H9 (cell line): Measurements from ENCODE around the gene CHTOP. TPM values are rescaled to one million over a fixed set of nuclear protein-coding genes. Genes with fewer than 3 reads are reported as not detected.

ENCODE experiments used
- DNase-seq: peaks from one replicate; pipeline ENCODE4 v3.0.0-alpha.2; 2017
- H2AFZ ChIP-seq: one replicate; pipeline ENCODE4 v1.6.1; 2013; ENCODE audit warnings: mild to moderate bottlenecking, low read length, control low read depth, moderate library complexity
- H2AK5ac ChIP-seq: 2 replicates; pipeline ENCODE4 v1.6.1; 2013; ENCODE audit warnings: low read length, control low read depth, mixed read lengths; ENCODE audit not compliant: insufficient read length
- H2BK120ac ChIP-seq: one replicate; pipeline ENCODE4 v1.6.1; 2013; ENCODE audit warnings: low read depth, mild to moderate bottlenecking, low read length, control low read depth, inconsistent platforms; ENCODE audit not compliant: poor library complexity, severe bottlenecking
- H2BK12ac ChIP-seq: 2 replicates; pipeline ENCODE4 v1.6.1; 2013; ENCODE audit warnings: low read length, control low read depth, mixed read lengths, low read depth; ENCODE audit not compliant: insufficient read length
- H2BK15ac ChIP-seq: 2 replicates; pipeline ENCODE4 v1.6.1; 2013; ENCODE audit warnings: low read depth, low read length, control low read depth
- H2BK20ac ChIP-seq: one replicate; pipeline ENCODE4 v1.6.1; 2013; ENCODE audit warnings: low read depth, mild to moderate bottlenecking, low read length, control low read depth, inconsistent platforms; ENCODE audit not compliant: poor library complexity, severe bottlenecking
- H2BK5ac ChIP-seq: 2 replicates; pipeline ENCODE4 v1.6.1; 2013; ENCODE audit warnings: low read length, control low read depth, mixed read lengths; ENCODE audit not compliant: insufficient read length
- H3K14ac ChIP-seq: 2 replicates; pipeline ENCODE4 v1.6.1; 2013; ENCODE audit warnings: low read length, control low read depth; ENCODE audit not compliant: insufficient read depth
- H3K18ac ChIP-seq: 2 replicates; pipeline ENCODE4 v1.6.1; 2013; ENCODE audit warnings: low read depth, mild to moderate bottlenecking, mixed read lengths, low read length, control low read depth; ENCODE audit not compliant: insufficient read length
- H3K23ac ChIP-seq: 2 replicates; pipeline ENCODE4 v1.6.1; 2013; ENCODE audit warnings: low read length, control low read depth, mixed read lengths, low read depth; ENCODE audit not compliant: insufficient read length
- H3K23me2 ChIP-seq: 2 replicates; pipeline ENCODE4 v1.6.1; 2013; ENCODE audit warnings: low read depth, mild to moderate bottlenecking, mixed read lengths, low read length, control low read depth; ENCODE audit not compliant: insufficient read length, poor library complexity, severe bottlenecking
- H3K27ac ChIP-seq: 2 replicates; pipeline ENCODE4 v1.5.1; 2013; ENCODE audit warnings: low read length, control low read depth, mixed read lengths, low read depth; ENCODE audit not compliant: insufficient read length
- H3K27me3 ChIP-seq: 2 replicates; pipeline ENCODE4 v1.6.1; 2013; ENCODE audit warnings: low read length, control low read depth, inconsistent platforms; ENCODE audit not compliant: insufficient read depth
- H3K4ac ChIP-seq: 2 replicates; pipeline ENCODE4 v1.6.1; 2013; ENCODE audit warnings: low read depth, mild to moderate bottlenecking, control low read depth, inconsistent platforms, low read length, moderate library complexity
- H3K4me1 ChIP-seq: 2 replicates; pipeline ENCODE4 v1.6.1; 2013; ENCODE audit warnings: low read length, control low read depth, inconsistent platforms; ENCODE audit not compliant: insufficient read depth
- H3K4me2 ChIP-seq: 2 replicates; pipeline ENCODE4 v1.6.1; 2013; ENCODE audit warnings: low read length, control low read depth, mixed read lengths; ENCODE audit not compliant: insufficient read length, insufficient read depth
- H3K56ac ChIP-seq: 2 replicates; pipeline ENCODE4 v1.6.1; 2013; ENCODE audit warnings: low read depth, mild to moderate bottlenecking, mixed read lengths, low read length, control low read depth; ENCODE audit not compliant: insufficient read length
- H3K79me1 ChIP-seq: 2 replicates; pipeline ENCODE4 v1.6.1; 2013; ENCODE audit warnings: low read depth, mild to moderate bottlenecking, moderate library complexity, low read length, control low read depth, inconsistent platforms; ENCODE audit not compliant: insufficient read depth, poor library complexity, severe bottlenecking
- H3K79me2 ChIP-seq: 2 replicates; pipeline ENCODE4 v1.6.1; 2013; ENCODE audit warnings: low read length, control low read depth, inconsistent platforms; ENCODE audit not compliant: insufficient read depth
- H3K9ac ChIP-seq: 2 replicates; pipeline ENCODE4 v1.6.1; 2013; ENCODE audit warnings: low read length, control low read depth, mixed read lengths; ENCODE audit not compliant: insufficient read length; ENCODE audit errors: extremely low read depth
- H3K9me3 ChIP-seq: one replicate; pipeline ENCODE4 v1.6.1; 2013; ENCODE audit warnings: low read depth, low read length, inconsistent platforms; ENCODE audit not compliant: control insufficient read depth
- H3T11ph ChIP-seq: one replicate; pipeline ENCODE4 v1.6.1; 2013; ENCODE audit warnings: mild to moderate bottlenecking, low read length, control low read depth, inconsistent platforms
- H4K20me1 ChIP-seq: one replicate; pipeline ENCODE4 v1.6.1; 2013; ENCODE audit not compliant: control insufficient read depth, insufficient read length, insufficient read depth
- H4K5ac ChIP-seq: 2 replicates; pipeline ENCODE4 v1.6.1; 2013; ENCODE audit warnings: low read depth, mild to moderate bottlenecking, mixed read lengths, low read length, control low read depth; ENCODE audit not compliant: insufficient read length
- H4K8ac ChIP-seq: replicated peaks from 2 replicates; pipeline ENCODE4 v1.6.1; 2013; ENCODE audit warnings: low read length, control low read depth, mixed read lengths, low read depth; ENCODE audit not compliant: insufficient read length
- H4K91ac ChIP-seq: 2 replicates; pipeline ENCODE4 v1.6.1; 2013; ENCODE audit warnings: low read depth, mild to moderate bottlenecking, moderate library complexity, mixed read lengths, low read length, control low read depth; ENCODE audit not compliant: insufficient read length
- H3K27ac Mint-ChIP-seq, 3 experiments: 2 replicates in 2 of 3; 3 replicates in 1 of 3; pipeline ENCODE4 v1.8.0; 2020 to 2021; ENCODE audit warnings: mixed read lengths in 3 of 3, mild to moderate bottlenecking in 1 of 3, moderate library complexity in 1 of 3
- H3K27me3 Mint-ChIP-seq: 2 replicates; pipeline ENCODE4 v1.8.0; 2021; ENCODE audit warnings: low read depth, mild to moderate bottlenecking, moderate library complexity, mixed read lengths
- H3K36me3 Mint-ChIP-seq, 3 experiments: 2 replicates in 2 of 3; 3 replicates in 1 of 3; pipeline ENCODE4 v1.8.0; 2020 to 2021; ENCODE audit warnings: low read depth in 3 of 3, mixed read lengths in 3 of 3; ENCODE audit not compliant: insufficient read depth in 1 of 3
- H3K4me1 Mint-ChIP-seq, 2 experiments: 2 replicates each; pipeline ENCODE4 v1.8.0; 2020; ENCODE audit warnings: mixed read lengths in 2 of 2
- H3K4me3 Mint-ChIP-seq, 2 experiments: 2 replicates in 1 of 2; 3 replicates in 1 of 2; pipeline ENCODE4 v1.8.0; 2020 to 2021; ENCODE audit warnings: mild to moderate bottlenecking in 2 of 2, mixed read lengths in 2 of 2, moderate library complexity in 1 of 2
- H3K9me3 Mint-ChIP-seq, 2 experiments: 2 replicates in 1 of 2; 3 replicates in 1 of 2; pipeline ENCODE4 v1.8.0; 2020; ENCODE audit warnings: mild to moderate bottlenecking in 2 of 2, mixed read lengths in 2 of 2, moderate library complexity in 1 of 2
- CTCF ChIP-seq: fragments of 200-600 bp; sonication (generic); conservative IDR thresholded peaks from 3 replicates; pipeline ENCODE4 v1.8.0; 2021; ENCODE audit warnings: antibody characterized with exemption, mild to moderate bottlenecking
- WGBS: extraction: QIAGEN DNeasy Blood & Tissue Kit; methylation state at CpG from one replicate; pipeline ENCODE4 v1.1.7; 2013; ENCODE audit warnings: missing lambda C conversion rate, low lambda C conversion rate, mixed read lengths; ENCODE audit not compliant: insufficient read length; ENCODE audit errors: extremely low coverage; 5-methylcytosine and 5-hydroxymethylcytosine counted together
- total RNA-seq: library from RNA; stranded (reverse); gene quantifications from 2 replicates; pipeline ENCODE4 v1.2.1, GENCODE V29; 2021

CHTOP gene
- total RNA-seq, 1 experiment from 2014 or later: 126 TPM

- H3K56ac ChIP-seq: no peak overlapping the region
- H3K9ac ChIP-seq: no peak overlapping the region
- H3K9me3 ChIP-seq: no peaks in the 10 kb centered on the region
- no peak overlapping the region for H2BK20ac ChIP-seq
- Mint-ChIP-seq H3K9me3 (no peaks in the 10 kb centered on the region; a peak in 1 of 5 replicates), H3K4me1 (peaks cover 35% of the 10 kb centered on the region in 2 experiments), H3K36me3 (peaks cover 15 to 37% (median 26%) of the 10 kb centered on the region in 3 experiments), H3K27me3 (0 out of 2 replicates have a peak, but pooled peaks cover 2% of the 10 kb centered on the region), H3K4me3 (no peak overlapping the region), H3K27ac (peak overlapping the region in 2 of 3 experiments; percentile 5 to 20; a peak in 3 of 7 replicates)
- no peak overlapping the region for H3K27ac ChIP-seq
- H4K5ac ChIP-seq: no peak overlapping the region
- no peak overlapping the region for H2AFZ ChIP-seq
- no peak overlapping the region for H3K4me2 ChIP-seq
- no peak for DNase-seq
- H3T11ph ChIP-seq: no peak overlapping the region
- H3K79me2 ChIP-seq: no peaks in the 10 kb centered on the region
- WGBS: no CpG with 5 or more reads among the region's 7 CpGs
- H3K4ac ChIP-seq: no peak overlapping the region
- no peaks in the 10 kb centered on the region for H4K20me1 ChIP-seq
- no peak overlapping the region for H2BK5ac ChIP-seq
- no peak for TF ChIP-seq CTCF
- H3K23me2 ChIP-seq: peaks cover 7% of the 10 kb centered on the region
- no peak overlapping the region for H2AK5ac ChIP-seq
- H3K18ac ChIP-seq: no peak overlapping the region
- no peak overlapping the region for H4K91ac ChIP-seq
- no peak overlapping the region for H3K23ac ChIP-seq
- H4K8ac ChIP-seq: no peak overlapping the region
- no peak overlapping the region for H2BK120ac ChIP-seq
- H3K79me1 ChIP-seq: no peaks in the 10 kb centered on the region
- no peak overlapping the region for H3K14ac ChIP-seq
- 0 out of 2 replicates have a peak, but pooled peaks cover 4% of the 10 kb centered on the region for H3K4me1 ChIP-seq
- no peaks in the 10 kb centered on the region for H3K27me3 ChIP-seq
- H2BK15ac ChIP-seq: no peak overlapping the region
- no peak overlapping the region for H2BK12ac ChIP-seq
Measured at GRCh38 chr1:153623101-153623500, 10.8 kb upstream of the CHTOP start.
